Measurements from ENCODE around the gene VKORC1L1.
"Not testable (repeated sequence)": the region's sequence is repeated elsewhere in the genome, so short reads cannot be mapped to it uniquely, and the experiment has no call there.

VKORC1L1 gene

GRCh38 chr7:65953001-65953720, 80.3 kb downstream of the VKORC1L1 start:
- no peak for DNase-seq (ENCODE audit: low read depth)
- no peak overlapping the region for H3K4me3 ChIP-seq (ENCODE audit: low read depth, low read length)
- peak; percentile 4 for TF ChIP-seq CTCF (conservative IDR thresholded peaks at IDR 0.05; ENCODE audit: low read depth, low read length)

- TF ChIP-seq CTCF (conservative IDR thresholded peaks at IDR 0.05; ENCODE audit: low read depth, low read length), result no peak
- no peak for DNase-seq (ENCODE audit: low read depth)
These were observed 81.1 kb downstream of the VKORC1L1 start for GRCh38 chr7:65953890-65954450.

GRCh38 chr7:65955718-65956117, 82.8 kb downstream of the VKORC1L1 start:
- no peak for DNase-seq (ENCODE audit: low read depth)
- H3K4me3 ChIP-seq (ENCODE audit: low read depth, low read length), result no peak overlapping the region
- TF ChIP-seq CTCF (conservative IDR thresholded peaks at IDR 0.05; ENCODE audit: low read depth, low read length), result no peak

More at GRCh38 chr7:65953890-65954450, 81.1 kb downstream of the VKORC1L1 start:
- H3K4me3 ChIP-seq (ENCODE audit: low read depth, low read length), result no peak overlapping the region

GRCh38 chr7:65960351-65961074, 87.6 kb downstream of the VKORC1L1 start:
- TF ChIP-seq CTCF (conservative IDR thresholded peaks at IDR 0.05; ENCODE audit: low read depth, low read length), result no peak
- no peak for DNase-seq (ENCODE audit: low read depth)
- H3K4me3 ChIP-seq (ENCODE audit: low read depth, low read length), result no peak overlapping the region

- DNase-seq (ENCODE audit: low read depth), result no peak
- H3K4me3 ChIP-seq (ENCODE audit: low read depth, low read length), result no peak overlapping the region
- no peak for TF ChIP-seq CTCF (conservative IDR thresholded peaks at IDR 0.05; ENCODE audit: low read depth, low read length)
These were observed 89.2 kb downstream of the VKORC1L1 start for GRCh38 chr7:65962033-65962432.

GRCh38 chr7:65964671-65965070, 91.8 kb downstream of the VKORC1L1 start:
- H3K4me3 ChIP-seq (ENCODE audit: low read depth, low read length); DNase-seq (ENCODE audit: low read depth): not testable (repeated sequence)

- H3K4me3 ChIP-seq (ENCODE audit: low read depth, low read length), result no peak overlapping the region
- DNase-seq (ENCODE audit: low read depth), result no peak
- TF ChIP-seq CTCF (conservative IDR thresholded peaks at IDR 0.05; ENCODE audit: low read depth, low read length), result no peak
These were observed 93.3 kb downstream of the VKORC1L1 start for GRCh38 chr7:65966146-65966545.

Data from choroid plexus epithelial cell (primary cell).